Activated CD4-positive, CD25-positive, alpha-beta regulatory T cell treated with anti-CD3 and anti-CD28 coated beads, Interleukin-2, amount 50 U/mL, for 72 hours (primary cell): ENCODE results near the gene SEC31B.

Experiments used
- DNase-seq: peaks from one replicate; pipeline ENCODE4 v3.0.0; 2021

The SEC31B gene

GRCh38 chr10:100528123-100528886 is 8.6 kb upstream of the SEC31B start:
- DNase-seq, result no peak

DNA sequence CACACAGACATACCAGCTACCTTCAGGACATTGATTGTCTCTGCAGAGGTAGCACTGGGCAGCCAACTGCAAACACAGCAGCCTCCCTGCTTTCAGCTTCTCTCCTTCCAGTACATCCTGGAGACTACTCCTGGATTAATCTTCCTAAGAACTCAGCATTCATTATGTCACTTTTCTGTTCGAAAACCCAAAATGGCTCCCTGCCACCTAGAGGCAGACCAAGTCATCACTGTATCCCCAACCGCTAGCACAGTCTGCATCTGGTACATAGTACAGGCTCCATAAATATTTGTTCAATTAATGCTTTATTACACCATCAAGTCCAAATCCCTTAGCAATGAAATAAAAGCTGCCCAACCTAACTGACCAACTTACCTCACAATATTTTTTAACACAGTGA is 5.0 kb upstream of the SEC31B start:
- no peak for DNase-seq

- DNase-seq, result no peak
These were observed 4.5 kb upstream of the SEC31B start for GRCh38 chr10:100524206-100524605.

DNA sequence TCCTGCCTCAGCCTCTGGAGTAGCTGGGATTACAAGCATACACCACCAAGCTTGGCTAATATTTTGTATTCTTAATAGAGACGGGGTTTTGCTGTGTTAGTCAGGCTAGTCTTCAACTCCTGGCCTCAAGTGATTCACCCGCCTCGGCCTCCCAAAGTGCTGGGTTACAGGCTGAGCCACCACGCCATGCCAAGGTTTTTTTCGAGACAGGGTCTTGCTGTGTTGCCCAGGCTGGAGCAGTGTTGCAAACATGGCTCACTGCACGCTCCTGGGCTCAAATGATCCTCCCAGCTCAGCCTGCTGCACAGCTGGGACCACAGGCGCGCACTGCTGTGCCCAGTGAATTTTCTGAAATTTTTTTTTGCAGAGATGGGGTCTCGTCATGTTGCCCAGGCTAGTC is 3.3 kb upstream of the SEC31B start:
- DNase-seq, result no peak

GRCh38 chr10:100522107-100522801 is 2.6 kb upstream of the SEC31B start:
- DNase-seq, result no peak

GRCh38 chr10:100520811-100521210 is 1.1 kb upstream of the SEC31B start:
- no peak for DNase-seq

- no peak for DNase-seq
These were observed 860 bp downstream of the SEC31B start for GRCh38 chr10:100518761-100519241.

GRCh38 chr10:100516847-100517246 is 2.8 kb downstream of the SEC31B start:
- no peak for DNase-seq

GRCh38 chr10:100515612-100516011 is 4.0 kb downstream of the SEC31B start:
- no peak for DNase-seq

GRCh38 chr10:100510533-100511308 is 8.9 kb downstream of the SEC31B start:
- no peak for DNase-seq

DNA sequence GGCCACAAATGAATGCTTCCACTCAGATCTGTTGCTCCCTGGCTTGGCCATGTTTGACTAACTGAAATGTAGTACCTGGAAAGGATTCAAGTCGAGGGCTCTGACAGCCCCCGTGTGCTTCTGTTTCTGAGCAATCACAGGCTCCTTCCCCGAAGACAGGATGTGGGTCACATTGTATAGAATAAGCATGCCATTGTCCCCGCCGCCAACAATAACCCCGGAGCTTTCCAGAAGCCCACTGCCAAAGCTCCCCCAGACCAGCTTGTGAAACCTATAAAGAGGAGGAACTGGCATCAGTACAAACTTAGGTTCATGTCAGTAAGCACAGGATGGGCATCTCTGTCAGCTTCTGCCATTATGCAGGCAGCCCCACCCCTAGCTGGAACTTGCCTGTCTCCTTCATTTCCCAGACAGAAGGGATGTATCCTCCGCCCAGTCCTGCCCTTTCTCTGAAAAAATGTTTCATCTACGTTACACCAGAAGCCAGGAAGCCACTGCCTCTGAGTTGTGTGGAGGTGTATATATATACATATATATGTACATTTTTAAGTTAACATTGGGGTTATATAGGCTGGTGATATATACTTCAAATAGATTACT is 10.3 kb downstream of the SEC31B start:
- DNase-seq, result no peak

DNA sequence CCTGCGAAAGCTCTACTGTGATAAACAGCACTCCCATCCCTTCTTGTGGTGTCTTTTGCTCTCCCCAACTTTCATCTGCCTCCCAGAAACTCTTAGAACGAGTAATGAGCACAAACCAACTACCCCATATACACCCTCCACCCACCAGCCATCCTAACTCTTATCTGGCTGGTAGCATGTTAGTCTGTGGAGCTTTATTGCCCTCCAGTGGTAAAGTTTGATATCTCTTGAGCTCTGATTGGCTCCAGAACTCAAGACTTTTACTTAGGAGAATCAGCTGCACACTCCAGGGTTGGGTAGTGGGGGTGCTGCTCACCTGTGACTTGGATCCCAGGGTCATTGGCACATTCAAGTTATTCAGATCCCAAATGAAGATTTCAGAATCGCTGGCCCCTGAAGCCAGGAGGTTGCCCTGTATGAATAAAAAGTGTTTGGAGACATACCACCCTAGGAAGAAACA is 10.9 kb downstream of the SEC31B start:
- DNase-seq, result no peak

- DNase-seq, result no peak
These were observed 11.4 kb downstream of the SEC31B start for GRCh38 chr10:100508266-100508665.

DNA sequence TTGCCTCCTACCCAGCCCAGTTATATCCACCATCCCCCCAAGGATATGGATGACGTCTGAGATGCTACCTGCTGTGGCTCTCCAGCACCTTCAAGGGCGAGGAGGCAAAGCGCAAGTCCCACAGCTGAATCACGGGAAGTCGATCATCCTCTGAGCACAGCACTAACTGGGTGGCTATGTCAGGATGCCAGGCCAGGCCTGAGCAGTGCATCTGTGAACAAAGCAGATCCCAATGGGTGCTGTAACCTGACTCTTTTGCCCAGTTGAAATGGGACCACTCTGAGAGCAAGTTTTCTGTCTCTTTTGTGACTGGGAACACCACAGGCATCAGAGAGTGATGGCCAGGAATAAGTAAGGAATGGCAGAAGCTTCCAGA is 12.3 kb downstream of the SEC31B start:
- DNase-seq, result no peak

- no peak for DNase-seq
These were observed 12.9 kb downstream of the SEC31B start for GRCh38 chr10:100506596-100507356.

- DNase-seq, result no peak
These were observed 14.5 kb downstream of the SEC31B start for GRCh38 chr10:100505164-100505563.

- DNase-seq, result no peak
These were observed 15.6 kb downstream of the SEC31B start for GRCh38 chr10:100504096-100504495.

DNA sequence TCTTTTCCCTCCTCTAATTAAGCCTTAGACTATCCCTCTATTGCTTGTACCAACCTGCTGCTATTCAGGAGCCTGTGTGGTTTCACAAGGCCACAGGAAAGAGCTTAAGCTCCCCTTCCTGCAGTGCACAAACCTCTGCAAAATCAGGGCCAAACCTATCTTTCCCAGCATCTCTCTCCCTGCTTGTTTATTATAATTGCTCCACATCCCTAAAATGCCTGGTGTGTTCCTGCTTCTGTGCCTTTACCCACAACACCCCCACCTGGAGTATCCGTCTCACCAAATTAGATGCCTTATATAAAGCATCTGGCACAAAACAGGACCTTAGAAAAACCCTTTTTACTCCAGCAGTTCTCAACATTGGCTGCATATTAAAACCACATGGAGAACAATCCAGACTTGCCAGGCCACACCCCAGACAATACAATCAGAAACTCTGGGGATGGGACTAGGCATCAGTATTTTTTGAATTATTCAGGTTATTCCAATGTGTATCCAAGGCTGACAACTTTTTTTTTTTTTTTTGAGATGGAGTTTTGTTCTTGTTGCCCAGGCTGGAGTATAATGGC is 16.7 kb downstream of the SEC31B start:
- no peak for DNase-seq

GRCh38 chr10:100501423-100501822 is 18.2 kb downstream of the SEC31B start:
- DNase-seq, result no peak

DNA sequence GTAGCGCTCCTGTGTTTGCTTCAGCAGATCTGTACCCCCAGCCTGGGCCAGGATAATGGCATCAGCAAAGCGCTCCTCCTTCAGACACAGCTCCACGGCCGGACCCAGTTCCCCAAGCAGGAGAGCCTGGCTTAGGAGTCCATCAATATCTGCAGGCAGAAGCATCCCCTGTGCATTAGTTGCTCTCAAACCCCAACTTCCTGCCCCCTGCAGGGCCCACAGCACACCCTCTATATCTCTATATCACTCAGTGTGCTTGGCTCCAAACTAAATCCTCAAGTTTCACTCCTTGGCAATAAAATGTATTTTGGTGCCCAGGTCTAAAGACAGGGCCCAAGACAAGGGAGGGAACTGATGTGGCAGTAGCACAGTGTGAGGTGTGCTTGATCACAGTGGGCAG is 21.6 kb downstream of the SEC31B start:
- DNase-seq, result no peak

DNA sequence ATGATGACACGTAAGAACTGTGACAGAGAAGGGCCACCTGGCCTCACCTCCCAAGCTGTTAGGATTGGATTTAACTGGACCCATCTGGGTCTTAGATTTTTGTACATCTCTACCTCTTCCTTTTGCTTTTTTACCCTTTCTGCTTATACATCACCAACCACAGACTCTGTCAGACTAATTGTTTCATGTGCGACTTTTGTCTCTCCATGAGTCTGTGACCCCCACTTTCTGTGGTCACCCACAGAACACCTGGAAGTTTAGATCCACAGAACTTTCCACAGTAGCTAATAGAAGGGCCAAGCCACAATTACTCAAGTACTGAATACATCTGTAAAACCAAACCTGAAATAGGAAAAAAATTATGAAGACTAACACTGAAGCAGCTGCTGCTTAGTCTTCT is 23.1 kb downstream of the SEC31B start:
- no peak for DNase-seq

GRCh38 chr10:100490531-100490930 is 29.1 kb downstream of the SEC31B start:
- DNase-seq, result no peak
